GM10847 (cell line): Measurements from ENCODE around the gene PSAP.

ENCODE experiments used
- POLR2A ChIP-seq: IDR thresholded peaks from 2 replicates; pipeline ENCODE4 v1.6.1; 2011; ENCODE audit not compliant: insufficient read length; ENCODE audit errors: extremely low read depth

Gene PSAP

GRCh38 chr10:71766717-71767419, 84.2 kb downstream of the PSAP start:
- no peak for TF ChIP-seq POLR2A
